ENCODE results near the gene VILL. TPM values are rescaled to one million over a fixed set of nuclear protein-coding genes. Genes with fewer than 3 reads are reported as not detected.

Gene VILL
- total and polyA plus RNA-seq, 12 donors, result 1.2 to 6.4 (median 2.4) TPM

DNA sequence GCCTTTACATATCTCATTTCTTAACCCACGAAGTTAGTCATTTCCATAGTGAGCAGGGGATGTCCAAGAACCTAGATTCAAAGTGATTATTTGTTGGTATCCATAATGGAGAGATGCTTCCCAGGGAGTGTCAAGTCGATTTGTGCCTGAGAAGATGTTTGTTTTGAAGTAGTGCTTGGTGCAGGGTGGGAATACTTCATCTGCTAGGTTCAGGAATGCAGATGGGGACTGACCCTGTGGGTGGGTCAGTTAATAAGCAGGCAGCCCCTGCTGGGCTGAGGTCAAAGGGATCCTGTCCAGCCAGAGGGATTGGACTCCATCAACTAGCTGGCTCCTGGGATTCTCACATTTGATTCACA, 44.1 kb upstream of the VILL start:
- ATAC-seq, result peak in 1 of 8 donors; percentile 26
- Histone ChIP-seq H3K9me3 (no peaks in the 10 kb centered on the region), H3K27me3 (no peaks in the 10 kb centered on the region), H3K27ac (peak overlapping the region in 8 of 10 donors; percentile 35 to 84 (median 54)), H3K36me3 (peaks cover 0 to 25% (median 0%) of the 10 kb centered on the region in 9 donors), H3K4me1 (peaks cover 26 to 63% (median 49%) of the 10 kb centered on the region in 9 donors), H3K4me3 (no peak overlapping the region)
- no peak for DNase-seq
- WGBS, 2 donors, result 64 to 66% methylated on average over 2 of the region's 2 CpGs
- intact Hi-C loops (cut with DNase I), result no loop called here
- TF ChIP-seq, protein P1, sequence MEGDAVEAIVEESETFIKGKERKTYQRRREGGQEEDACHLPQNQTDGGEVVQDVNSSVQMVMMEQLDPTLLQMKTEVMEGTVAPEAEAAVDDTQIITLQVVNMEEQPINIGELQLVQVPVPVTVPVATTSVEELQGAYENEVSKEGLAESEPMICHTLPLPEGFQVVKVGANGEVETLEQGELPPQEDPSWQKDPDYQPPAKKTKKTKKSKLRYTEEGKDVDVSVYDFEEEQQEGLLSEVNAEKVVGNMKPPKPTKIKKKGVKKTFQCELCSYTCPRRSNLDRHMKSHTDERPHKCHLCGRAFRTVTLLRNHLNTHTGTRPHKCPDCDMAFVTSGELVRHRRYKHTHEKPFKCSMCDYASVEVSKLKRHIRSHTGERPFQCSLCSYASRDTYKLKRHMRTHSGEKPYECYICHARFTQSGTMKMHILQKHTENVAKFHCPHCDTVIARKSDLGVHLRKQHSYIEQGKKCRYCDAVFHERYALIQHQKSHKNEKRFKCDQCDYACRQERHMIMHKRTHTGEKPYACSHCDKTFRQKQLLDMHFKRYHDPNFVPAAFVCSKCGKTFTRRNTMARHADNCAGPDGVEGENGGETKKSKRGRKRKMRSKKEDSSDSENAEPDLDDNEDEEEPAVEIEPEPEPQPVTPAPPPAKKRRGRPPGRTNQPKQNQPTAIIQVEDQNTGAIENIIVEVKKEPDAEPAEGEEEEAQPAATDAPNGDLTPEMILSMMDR (IDR thresholded peaks at IDR 0.05), result no peak

- Histone ChIP-seq H3K27me3 (no peaks in the 10 kb centered on the region), H3K4me1 (peaks cover 15 to 55% (median 33%) of the 10 kb centered on the region in 9 donors), H3K4me3 (no peak overlapping the region), H3K27ac (no peak overlapping the region), H3K9me3 (peaks cover 0 to 8% (median 0%) of the 10 kb centered on the region in 11 donors), H3K36me3 (peaks cover 0 to 31% (median 0%) of the 10 kb centered on the region in 9 donors)
- ATAC-seq (no peak), DNase-seq (no peak)
- intact Hi-C loops (cut with DNase I), result no loop called here
- 70 to 72% methylated on average over 6 of the region's 6 CpGs for WGBS, 2 donors
- TF ChIP-seq, protein P1 (IDR thresholded peaks at IDR 0.05), result no peak
Measured at GRCh38 chr3:37949866-37950265, 40.7 kb upstream of the VILL start.

GRCh38 chr3:37952564-37952963, 38.0 kb upstream of the VILL start:
- Histone ChIP-seq H3K36me3 (peaks cover 0 to 33% (median 0%) of the 10 kb centered on the region in 9 donors), H3K9me3 (peaks cover 0 to 8% (median 0%) of the 10 kb centered on the region in 11 donors), H3K4me1 (peaks cover 3 to 58% (median 31%) of the 10 kb centered on the region in 9 donors), H3K27ac (peak overlapping the region in 1 of 10 donors; percentile 17), H3K27me3 (no peaks in the 10 kb centered on the region), H3K4me3 (no peak overlapping the region)
- TF ChIP-seq, protein P1 (IDR thresholded peaks at IDR 0.05), result no peak
- ATAC-seq (peak in 1 of 8 donors; percentile 15), DNase-seq (no peak)
- 100% methylated on average over 1 of the region's 1 CpG for WGBS, 2 donors
- intact Hi-C loops (cut with DNase I), result no loop called here

- Histone ChIP-seq H3K27me3 (no peaks in the 10 kb centered on the region), H3K4me3 (no peak overlapping the region), H3K9me3 (peaks cover 0 to 8% (median 0%) of the 10 kb centered on the region in 11 donors), H3K4me1 (peaks cover 4 to 64% (median 34%) of the 10 kb centered on the region in 9 donors), H3K27ac (peak overlapping the region in 2 of 10 donors; percentile 31 to 48), H3K36me3 (peaks cover 0 to 27% (median 0%) of the 10 kb centered on the region in 9 donors)
- no peak for DNase-seq
- WGBS, 2 donors, result 97 to 99% methylated on average over 2 of the region's 2 CpGs
- intact Hi-C loops (cut with DNase I), result no loop called here
- TF ChIP-seq, protein P1 (IDR thresholded peaks at IDR 0.05), result no peak
- ATAC-seq, result no peak
Measured at GRCh38 chr3:37953226-37953625, 37.4 kb upstream of the VILL start.
